ENCODE data around the gene PLEKHB1.
A peak's percentile ranks its signal among the peaks of the same experiment; 100 is the strongest.

The PLEKHB1 gene

GRCh38 chr11:73645972-73646631 lies at the start of gene PLEKHB1:
PLEKHB1 (plus strand) TSS chr11:73646581; CDS start chr11:73646609, 28 bp downstream.
- DNase-seq = no peak

- DNase-seq = peak; percentile 10
These were observed 48.9 kb upstream of the PLEKHB1 start for GRCh38 chr11:73597336-73597955.

DNA sequence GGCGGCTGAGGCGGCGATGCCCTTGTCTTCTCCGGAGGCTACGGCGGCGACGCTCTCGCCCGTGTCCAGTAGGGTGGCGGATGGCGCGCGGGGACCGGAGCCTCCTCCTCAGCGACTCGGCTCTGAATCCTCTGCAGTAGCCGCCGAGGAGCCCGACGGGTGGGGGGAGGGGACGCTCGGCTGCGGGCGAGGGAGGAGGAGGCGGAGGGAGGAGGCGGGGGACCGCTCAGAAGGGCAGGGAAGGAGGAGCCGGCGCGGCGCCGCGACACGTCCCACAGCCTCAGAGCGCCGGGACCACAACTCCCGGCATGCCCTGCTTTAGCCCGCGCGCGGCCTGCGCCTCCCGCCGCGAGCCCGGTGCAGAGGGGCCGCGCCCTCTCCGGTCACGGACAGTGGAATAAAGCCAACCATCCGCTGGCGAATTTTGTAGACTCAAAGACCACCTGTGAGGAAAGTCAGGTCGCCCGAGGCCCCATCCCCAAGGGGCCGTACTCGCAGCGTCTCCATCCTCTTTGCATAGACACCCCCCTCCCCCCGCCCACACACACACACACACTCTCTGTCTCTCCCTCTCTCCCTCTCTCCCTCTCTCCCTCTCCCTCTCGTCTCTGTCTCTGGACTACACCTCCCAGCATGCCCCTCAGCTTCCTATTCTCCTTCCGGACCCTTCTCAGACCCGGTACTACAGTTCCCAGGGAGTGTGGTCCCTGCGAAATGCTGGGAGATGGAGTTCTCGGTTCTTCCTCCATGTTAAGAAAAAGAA lies 48.2 kb upstream of the PLEKHB1 start, which contains the start of gene FAM168A:
FAM168A (minus strand) TSS at position 157 of the 763 bp plus-strand sequence. CDS start 129,638 bp downstream, outside the sequence.
- DNase-seq = peak; percentile 97

- DNase-seq = no peak
These were observed 47.5 kb upstream of the PLEKHB1 start for GRCh38 chr11:73598719-73599379.

DNA sequence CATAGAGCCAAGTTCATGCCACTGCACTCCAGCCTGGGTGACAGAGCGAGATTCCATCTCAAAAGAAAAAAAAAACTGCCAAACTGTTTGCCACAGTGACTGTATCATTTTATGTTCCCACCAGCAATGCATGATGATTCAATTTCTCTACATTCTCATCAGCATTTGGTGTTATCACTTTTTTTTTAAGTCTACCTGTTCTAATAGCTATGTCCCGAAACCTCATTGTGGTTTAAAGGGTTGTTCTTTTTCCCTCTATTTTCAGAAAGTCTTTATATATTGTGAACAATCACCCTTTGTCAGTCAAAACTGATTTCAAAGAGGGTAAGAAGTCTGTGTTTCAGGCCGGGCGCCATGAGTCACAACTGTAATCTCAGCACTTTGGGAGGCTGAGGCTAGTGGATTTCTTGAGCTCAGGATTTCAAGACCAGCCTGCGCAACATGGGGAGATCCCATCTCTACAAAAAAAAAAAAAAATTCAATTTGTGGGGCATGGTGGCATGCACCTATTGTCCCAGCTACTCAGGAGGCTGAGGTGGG lies 33.7 kb upstream of the PLEKHB1 start:
- DNase-seq = no peak

GRCh38 chr11:73614591-73614990 lies 31.8 kb upstream of the PLEKHB1 start:
- no peak for DNase-seq

GRCh38 chr11:73622926-73623593 lies 23.3 kb upstream of the PLEKHB1 start:
- no peak for DNase-seq

- peak; percentile 27 for DNase-seq
These were observed 22.7 kb upstream of the PLEKHB1 start for GRCh38 chr11:73623686-73624085.

- peak; percentile 86 for DNase-seq
These were observed 20.6 kb upstream of the PLEKHB1 start for GRCh38 chr11:73625696-73626318.

- no peak for DNase-seq
These were observed 16.5 kb upstream of the PLEKHB1 start for GRCh38 chr11:73629907-73630306.

DNA sequence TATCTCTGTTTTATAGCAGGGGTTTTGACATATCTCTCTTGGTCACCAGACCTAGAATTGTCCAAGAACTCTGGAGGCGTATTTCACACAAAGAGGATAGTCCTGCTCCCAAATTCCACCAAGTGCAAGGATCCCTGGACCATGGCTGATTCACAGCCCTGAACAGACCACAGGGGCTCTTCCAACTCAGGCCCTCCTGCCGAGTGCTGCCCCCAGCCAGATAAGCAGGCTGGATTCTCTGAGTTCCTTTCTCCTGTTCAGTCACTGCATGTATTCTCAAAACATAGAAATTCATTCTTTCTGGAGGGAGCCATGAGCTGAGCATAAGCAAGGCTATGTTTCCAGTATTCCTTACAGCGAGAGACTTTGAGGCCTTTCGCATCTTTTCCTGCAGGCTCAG lies 13.4 kb upstream of the PLEKHB1 start:
- no peak for DNase-seq

- DNase-seq = no peak
These were observed 12.4 kb upstream of the PLEKHB1 start for GRCh38 chr11:73633999-73634398.

DNA sequence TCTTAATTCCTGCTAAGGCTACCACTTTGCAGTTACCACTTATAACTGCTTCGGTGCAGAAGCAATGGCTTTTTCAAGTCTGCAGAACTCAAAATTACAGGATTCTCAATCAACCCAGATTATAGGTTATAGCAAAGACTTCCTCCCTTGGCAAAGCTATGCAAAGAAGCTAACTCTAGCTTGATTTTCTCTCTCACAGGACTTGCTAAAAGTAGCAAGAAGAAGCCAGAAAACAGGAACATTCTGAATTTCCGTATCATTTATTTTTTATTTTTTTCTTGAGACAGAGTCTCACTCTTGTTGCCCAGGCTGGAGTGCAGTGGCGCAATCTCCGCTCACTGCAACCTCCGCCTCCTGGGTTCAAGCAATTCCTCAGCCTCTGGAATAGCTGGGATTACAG lies 10.7 kb upstream of the PLEKHB1 start:
- no peak for DNase-seq

DNA sequence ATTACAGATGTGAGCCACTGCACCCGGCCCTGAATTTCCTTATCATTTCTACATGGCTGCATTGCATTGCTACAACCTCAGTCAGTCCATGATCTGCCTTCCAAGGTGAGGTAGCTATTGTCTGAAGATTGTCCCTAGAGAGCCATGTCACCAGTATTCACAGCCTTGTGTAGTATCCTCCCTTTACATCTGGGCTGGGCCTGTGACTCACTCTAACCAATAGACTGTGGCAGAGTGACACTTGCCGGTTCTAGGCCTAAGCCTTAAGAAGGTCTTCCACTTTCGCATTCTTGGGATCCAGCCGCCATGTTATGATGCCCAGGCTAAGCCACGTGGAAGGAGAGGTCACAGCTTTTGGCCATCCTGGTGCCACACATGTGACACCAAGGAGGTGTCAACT lies 10.1 kb upstream of the PLEKHB1 start:
- no peak for DNase-seq

DNA sequence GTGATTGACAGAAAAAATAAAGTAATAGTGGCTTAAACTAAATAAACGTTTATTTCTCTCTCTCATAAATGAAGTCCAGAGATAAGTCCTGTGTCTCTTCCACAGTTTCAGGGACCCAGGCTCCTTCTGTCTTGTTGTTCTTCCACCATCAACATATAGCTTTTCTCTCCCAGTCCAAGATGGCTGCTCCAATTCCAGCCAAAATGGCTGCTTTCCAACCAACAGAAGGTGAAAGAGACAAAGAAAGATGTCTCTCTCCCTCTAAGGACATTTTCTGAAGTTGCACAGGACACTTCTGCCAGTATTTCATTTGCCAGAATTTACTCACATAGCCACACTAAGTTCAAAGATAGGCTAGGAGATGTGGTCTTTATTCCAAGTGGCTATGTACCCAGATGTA lies 9.4 kb upstream of the PLEKHB1 start:
- DNase-seq = no peak

DNA sequence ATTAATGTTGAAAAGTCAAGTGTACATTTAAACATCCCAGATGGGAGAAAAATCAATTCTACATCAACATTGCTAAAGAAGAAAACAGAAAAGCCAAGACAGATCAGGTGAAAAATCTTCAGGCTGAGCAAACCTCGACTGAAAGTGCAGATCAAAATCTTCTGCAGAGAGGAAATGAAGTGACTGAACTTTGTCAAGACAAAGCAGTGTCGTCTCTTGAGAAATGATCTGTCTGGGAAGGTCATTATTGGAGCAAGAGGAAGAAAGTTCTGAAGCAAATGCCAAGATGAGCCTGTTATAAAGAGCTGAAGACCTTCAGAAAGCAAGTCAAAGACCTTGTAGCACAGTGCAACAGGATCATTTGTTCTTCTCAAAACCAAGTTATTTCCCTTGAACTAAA lies 5.8 kb upstream of the PLEKHB1 start:
- DNase-seq = no peak

GRCh38 chr11:73641668-73642067 lies 4.7 kb upstream of the PLEKHB1 start:
- no peak for DNase-seq

DNA sequence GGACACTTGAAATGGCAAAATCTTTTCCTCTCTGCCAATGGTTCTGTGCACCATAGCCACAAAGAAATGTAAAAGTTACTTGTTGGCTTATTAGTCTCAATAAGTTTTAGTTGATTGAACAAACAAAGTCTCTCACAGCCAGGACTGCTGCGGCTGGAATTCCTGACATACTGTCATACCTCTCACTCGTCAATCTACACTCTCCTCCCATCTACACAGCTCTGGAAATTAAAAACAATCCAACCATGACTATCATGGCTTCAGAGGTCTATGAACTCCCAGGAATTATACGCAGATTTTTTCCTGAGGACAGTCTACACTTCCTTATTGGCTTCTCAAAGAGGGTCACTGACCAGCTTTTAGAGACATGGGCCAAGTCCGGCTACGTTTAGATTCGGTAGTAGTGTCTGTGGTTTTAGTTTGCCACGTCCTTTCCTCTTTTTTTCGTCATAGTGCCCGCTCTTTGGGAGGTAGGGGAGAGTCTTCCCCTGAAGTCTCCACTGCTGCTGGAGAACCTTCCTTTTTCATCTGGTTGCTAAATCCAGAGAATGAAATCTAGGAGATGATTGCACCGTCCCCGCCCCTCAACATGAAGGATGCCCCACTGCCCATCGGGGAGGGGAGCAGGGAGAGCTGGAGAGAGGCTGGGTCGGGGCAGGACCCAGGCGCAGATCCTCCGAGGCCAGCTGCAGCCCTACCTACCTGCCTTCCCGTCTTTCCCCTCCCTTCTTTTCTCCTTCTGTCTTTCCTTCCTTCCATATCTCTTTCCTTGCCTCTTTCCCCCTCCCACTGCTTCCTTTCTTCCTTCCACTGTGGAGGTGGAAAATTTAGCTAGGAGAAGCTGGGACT lies 1.0 kb upstream of the PLEKHB1 start:
- peak; percentile 12 for DNase-seq

GRCh38 chr11:73647459-73648100 lies 1.2 kb downstream of the PLEKHB1 start:
- peak; percentile 97 for DNase-seq

- no peak for DNase-seq
These were observed 1.7 kb downstream of the PLEKHB1 start for GRCh38 chr11:73648121-73648520.

Measured in midbrain (tissue), 1 donor.